ENCODE results near the gene RGS8. TPM values are rescaled to one million over a fixed set of nuclear protein-coding genes. Genes with fewer than 3 reads are reported as not detected.

Gene RGS8, protein sequence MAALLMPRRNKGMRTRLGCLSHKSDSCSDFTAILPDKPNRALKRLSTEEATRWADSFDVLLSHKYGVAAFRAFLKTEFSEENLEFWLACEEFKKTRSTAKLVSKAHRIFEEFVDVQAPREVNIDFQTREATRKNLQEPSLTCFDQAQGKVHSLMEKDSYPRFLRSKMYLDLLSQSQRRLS
- not detected in 2 replicates for total RNA-seq (2014; rRNA removed; shearing (Covaris generic))

DNA sequence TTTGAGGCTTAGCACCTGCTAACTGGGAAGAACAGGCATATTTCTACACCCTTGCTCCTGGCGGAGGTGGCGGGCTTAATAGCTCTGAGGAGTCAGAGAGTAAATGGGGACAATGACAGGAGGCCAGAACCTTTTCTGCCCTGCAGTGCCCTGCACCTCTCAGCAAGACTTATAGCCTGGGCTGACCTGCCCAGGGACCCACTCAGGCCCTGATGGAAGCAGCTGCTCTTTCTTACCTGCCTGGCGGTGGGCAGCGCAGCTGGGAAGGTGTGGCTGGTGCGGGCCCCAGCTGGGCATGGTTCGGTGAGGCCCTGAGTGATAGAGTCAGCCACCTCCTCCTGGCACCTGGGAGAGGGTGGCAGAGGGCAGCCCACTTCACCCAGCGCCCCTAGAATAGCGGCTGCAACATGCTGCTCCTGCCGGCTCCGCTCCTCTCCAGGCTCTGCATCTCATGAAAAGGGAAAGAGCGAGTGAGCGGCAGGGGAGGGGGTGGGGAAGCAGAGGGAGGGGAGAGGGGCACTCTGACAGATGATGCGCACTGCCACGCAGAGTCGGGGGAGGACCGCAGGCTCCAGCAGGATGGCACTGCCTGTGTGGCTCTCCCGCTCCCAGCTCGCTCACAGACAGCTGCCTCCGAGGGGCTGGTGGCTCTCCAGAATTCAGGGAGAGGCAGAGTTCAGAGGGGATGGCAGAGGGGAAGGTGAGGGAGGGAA, at the start of gene RGS8:
Gene RGS8, minus strand, starts transcription at position 472 of the 713 bp plus-strand sequence. CDS start 14,938 bp downstream, outside the sequence.
- no peak for DNase-seq (ENCODE audit: low spot score)

DNA sequence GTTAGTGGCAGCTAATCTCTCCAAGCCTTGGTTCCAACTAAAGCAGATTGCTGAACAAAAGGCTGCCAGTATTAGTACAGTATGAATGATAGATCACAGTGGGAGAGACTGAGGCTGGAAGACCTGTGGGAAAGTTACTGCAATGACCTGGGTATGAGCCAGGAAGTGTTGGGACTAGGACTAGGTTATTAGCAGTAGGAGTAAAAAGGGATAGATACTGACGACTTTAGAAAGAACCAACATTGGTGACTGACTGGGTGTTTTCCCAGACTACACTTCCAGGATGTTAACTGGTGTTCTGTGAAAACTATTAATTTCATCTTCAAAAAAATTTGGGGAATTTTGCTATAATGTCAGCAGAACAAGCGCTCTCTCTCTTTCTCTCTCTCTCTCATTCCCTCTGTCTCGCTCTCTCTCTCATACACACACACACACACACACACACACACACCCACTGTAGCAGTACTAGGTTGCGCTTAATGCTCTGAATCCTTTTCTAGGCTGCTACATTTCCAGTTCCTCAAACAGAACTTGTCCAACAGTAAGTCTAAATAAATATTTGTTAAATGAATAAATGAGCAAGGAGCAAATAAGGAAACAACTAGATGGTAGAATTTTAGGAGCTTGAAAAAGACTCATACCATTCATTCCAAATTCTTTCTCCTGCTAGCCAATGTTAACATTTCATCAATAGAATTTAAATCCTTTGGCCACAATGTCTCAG, 47.6 kb upstream of the RGS8 start:
- DNase-seq (ENCODE audit: low spot score) = no peak

DNA sequence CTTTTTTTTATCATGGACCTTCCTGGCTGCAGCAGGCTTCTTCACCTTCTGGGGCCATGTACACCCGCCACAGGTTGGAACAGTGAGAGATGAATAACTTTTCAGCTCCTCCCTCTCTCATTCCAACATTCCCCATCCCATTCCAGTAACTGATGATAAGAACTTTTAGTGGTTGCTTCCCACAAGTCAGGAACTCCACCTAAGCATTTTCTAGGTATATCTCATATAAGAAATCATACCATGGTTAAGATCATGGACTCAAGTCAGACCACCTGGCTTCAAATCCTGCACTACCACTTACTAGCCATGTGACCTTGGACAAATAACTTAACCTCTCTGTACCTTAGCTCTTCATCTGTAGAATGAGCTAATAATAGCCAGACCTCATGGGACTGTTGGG, 42.5 kb upstream of the RGS8 start:
- no peak for DNase-seq (ENCODE audit: low spot score)

DNA sequence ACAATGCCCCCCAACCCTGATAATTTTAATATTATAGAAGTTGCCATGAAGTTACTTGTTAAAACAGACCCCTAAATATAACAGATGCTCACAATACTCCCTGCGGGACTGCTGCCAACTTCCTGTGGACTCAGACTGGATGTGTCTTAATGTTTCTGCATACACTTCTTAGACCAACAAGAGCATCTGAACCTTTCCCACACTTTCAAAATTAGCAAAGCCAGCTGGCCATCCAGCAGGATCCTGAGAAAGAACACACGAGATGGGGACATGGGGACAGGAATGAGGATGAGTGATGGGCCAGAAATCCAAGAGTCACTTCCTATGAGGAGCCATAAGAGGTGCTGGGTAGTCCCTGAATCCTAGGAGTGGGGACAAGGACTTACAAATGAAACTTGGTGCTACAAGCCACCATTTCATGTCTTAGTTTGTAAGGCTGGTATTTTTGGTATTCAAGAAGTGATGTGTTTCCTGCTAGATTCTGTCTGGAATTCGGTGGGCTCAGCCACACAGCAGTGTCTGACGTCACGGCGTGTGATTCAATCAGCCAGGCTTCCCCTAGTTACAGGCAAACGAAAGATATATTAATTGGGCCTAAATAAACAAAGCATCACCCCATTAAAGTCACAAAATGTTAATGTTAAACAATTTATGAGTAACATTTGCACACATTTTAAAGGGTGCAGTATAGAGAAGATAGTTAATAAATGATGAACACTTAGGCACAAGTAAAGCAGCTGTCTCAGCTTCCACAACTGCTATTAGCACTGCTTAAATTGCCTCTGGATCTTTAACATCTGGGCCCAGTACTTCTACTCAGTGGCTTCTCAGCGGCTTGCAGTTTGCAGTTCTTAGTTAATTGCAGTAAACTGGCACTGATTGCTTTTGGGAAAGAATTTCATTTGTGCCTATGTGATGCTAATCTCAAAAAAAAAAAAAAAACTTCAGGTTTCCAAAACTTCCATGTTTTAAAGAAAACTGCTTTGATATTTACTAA, 41.2 kb upstream of the RGS8 start:
- no peak for DNase-seq (ENCODE audit: low spot score)

DNA sequence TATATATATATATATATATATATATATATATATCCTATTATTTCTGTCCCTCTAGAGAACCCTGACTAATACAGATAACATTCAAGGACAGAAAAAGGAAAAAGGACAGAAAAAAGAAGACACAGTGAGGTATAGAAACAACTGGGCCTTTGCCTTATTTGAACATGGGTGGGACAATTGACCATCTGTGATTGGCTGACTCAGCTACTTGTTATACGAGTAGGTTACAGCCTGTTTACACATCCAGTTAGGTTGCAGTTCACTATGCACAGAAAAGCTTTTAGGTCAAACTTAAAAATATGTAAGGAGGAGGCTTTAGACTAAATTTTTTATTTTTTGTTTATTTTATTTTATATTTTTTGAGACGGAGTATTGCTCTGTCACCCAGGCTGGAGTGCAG, 39.8 kb upstream of the RGS8 start:
- no peak for DNase-seq (ENCODE audit: low spot score)

DNA sequence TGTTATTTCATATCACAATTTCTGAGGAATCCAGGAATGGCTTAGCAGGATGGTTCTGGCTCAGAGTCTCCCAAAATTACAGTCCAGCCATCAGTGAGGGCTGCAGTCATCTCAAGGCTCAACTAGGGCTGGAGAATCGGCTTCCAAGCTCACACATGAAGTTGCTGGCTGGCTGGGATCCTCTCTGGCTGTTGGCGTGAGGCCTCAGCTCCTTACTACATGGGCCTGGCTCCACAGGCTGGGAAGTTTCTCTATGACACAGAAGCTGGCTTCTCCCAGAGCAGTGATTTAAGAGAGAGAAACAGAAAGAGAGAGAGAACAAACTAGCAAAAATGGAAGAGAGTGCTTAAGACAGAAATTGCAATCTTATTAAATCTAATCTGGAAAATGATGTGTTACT, 38.8 kb upstream of the RGS8 start:
- DNase-seq (ENCODE audit: low spot score) = no peak

DNA sequence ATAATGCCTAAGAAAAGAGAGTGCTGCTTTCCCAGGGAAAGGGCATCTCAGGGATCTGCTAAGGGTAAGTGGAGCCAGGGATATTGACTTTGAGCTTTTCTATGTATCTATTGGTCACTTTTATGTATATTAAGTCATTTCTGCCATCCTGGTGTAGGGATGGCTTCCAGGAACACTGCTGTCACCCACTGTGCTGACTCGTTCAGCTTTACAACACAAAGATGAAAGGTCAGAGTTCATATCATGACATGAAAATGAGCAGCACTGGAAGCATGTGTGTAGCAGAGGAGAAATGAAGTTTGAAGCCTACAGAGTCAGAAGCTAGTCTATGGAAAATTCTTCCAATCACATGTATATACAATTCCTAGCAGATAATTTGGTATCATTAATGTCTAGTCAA, 37.1 kb upstream of the RGS8 start:
- no peak for DNase-seq (ENCODE audit: low spot score)

DNA sequence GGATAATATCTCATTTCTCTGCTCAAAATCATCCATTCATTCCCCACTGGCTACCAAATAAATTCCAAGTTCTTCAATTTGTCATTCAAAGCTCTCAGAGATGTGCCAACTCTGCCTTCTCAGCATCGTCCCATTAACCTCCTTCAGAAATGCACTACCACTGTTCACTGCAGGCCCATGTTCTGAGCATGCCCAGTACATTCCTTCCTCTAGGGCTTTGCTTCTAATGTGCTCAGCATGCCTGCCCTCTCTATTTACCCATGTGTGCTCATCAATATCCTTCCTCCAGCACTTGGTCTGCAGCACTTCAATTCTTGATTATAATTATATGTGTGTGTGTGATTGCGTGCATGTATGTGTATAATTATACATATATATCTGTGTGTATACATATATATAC, 36.1 kb upstream of the RGS8 start:
- no peak for DNase-seq (ENCODE audit: low spot score)

DNA sequence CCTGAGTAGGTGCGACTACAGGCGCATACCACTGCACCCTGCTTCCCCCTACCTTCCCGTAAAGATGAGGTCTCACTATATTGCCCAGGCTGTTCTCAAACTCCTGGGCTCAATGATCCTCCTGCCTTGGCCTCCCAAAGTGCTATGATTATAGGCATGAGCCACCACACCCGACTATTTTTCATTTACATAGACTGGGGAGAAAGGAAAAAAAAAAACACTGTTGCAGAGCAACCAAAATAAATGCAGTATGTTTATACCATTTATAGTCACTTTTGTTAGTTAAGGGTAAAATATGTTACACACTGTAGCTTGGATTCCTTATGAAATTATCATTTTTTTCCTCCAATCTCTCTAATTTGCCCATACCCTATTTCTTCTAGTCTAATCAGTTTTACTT, 35.2 kb upstream of the RGS8 start:
- DNase-seq (ENCODE audit: low spot score) = no peak

DNA sequence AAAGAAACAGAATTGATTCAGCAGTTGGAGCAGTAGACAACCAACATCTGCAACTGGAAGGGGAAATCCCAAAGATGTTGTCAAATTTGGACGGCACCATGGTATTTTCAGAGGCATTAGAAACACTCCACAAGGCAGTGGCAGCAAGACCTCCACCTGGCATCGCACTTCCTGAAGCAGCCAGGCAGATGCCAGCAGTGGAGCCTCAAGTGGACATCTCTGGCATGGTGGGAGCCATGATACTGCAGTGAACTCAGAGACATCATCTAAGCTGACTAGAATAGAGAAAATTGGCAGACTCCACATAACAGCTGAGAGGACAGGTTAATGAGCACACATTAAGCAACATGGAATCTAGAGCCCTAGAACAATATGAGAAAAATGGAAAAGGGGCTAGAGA, 33.9 kb upstream of the RGS8 start:
- peak; percentile 24 for DNase-seq (ENCODE audit: low spot score)

DNA sequence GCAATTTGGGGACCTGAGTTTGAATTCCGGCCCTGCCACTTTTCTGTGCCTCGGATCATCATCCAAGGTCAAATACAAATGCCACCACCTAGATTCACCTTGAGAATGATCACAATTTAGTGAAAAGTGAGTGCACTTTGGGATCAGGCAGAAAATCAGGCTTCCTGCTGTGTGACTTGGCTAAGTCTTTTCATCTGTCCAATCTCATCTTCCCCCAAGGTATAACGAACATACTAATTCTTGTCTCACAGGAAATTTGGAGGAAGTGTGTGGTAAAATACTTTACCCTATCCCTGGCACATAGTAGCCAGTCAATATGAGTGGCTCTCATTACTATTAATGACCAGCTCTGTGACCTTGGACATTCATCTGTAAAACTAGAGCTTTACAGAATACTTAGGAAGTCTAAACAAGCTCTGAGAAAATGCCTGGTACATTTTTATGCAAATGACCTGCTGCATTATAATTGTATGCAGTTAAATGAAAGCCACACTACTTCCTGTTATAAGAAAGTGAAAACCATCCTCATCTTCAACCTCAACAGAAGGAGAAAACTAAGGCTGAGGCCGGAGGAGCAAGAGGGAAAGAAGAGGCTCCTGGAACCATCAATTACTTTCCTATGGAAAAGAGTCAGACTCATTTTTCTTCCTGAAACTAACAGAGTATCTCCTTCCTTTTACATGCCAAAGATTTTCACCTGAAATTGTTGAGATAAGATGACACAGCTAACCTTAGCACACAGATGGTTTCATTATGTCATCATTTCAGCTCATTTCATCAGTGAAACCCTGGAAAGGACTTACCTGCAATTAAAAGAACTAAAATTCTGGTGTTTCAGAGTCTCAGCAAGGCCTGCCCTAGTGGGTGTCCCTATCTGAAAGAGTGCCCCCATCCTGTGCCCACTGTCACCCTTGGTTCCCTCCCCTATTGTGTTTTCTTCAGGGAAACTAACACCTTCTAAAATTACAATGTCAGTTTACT, 32.6 kb upstream of the RGS8 start:
- no peak for DNase-seq (ENCODE audit: low spot score)

DNA sequence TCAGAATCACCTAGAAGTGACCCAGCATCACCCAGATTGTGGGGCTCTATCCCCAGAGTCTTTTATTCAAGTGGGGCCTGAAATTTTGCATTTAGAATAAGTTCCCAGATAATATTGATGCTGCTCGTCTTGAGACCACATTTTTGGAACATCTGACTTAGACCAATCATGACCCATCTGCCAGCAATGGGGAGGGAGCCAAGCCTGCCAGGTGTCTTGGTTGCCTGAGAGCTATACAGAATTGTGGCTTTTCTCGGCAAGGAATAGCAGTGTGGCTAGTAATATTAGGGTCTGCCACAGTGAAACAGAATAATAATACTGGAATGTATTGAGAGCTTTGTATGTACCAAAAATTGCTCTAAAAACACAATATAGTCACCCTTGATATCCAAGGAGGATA, 31.1 kb upstream of the RGS8 start:
- no peak for DNase-seq (ENCODE audit: low spot score)

DNA sequence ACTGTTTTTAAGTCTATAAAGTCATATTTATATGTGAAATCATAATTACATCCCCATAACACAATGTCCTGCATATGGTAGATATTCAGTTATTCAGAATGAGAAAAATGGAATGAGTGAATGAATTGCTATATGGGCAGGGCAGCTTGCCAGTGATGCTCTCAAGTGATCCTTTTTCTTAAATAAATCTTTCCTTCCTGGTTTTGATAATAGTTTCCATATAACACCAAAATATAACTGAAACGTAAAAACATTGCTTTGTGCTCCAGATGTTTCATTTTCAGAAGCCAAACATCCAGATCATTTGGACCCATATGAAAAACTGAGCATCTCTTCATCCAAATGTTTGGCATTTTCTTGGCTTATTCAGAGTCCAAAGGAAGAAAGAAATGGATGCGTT, 30.2 kb upstream of the RGS8 start:
- DNase-seq (ENCODE audit: low spot score) = no peak

DNA sequence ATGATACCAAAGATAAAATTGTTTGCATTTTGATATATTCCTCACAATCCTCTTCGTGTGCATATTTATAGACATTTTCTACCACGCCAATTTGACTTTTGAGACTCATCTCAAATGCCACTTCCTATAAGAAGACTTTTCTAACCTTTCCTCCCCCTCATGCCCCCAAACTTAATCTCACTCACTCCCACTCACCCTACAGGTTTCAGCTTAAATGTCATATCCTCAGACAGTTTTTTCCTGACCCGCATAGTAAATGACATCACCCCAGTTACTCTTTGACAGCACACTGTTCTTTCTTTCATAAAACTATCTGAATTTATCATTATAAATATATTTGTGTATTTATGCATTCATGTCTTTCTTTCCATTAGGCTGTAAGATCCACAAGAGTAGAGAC, 29.6 kb upstream of the RGS8 start:
- DNase-seq (ENCODE audit: low spot score) = no peak

DNA sequence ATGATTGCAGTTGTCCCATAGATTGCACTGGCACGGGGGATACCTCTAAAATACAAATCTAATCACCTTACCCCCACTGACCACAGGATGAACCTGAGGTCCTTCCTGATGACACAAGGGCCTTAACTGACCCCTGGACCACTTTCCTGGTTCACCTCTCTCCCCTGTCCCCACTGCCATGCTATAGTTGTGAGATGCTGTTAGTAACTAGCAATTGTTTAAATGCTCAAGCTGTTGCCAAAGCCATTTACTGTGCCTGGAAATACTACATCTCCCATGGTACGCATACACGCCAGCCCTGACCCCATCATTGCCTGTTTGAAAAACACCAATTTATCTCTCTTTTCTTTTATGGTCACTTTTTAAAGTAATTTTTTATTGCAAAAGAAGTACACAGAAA, 29.1 kb upstream of the RGS8 start:
- DNase-seq (ENCODE audit: low spot score) = no peak

DNA sequence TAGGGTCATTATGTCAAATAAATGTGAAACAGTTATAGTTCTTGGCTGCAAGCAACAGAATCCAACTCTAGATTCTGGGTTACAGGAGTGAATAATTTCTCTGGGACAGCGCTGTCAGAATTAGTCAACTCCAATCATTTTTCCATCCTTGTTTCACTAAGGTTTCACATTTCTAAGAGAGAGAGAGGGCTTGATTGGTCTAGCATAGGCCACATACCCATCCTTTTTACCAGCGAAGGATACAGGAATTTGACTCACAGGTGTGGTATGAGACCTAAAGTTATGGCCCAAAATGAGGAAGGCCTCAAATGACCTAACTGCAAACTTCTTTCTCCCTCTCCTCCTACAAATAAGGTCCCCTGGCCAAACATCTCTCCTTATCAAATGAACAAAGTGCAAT, 25.5 kb upstream of the RGS8 start:
- no peak for DNase-seq (ENCODE audit: low spot score)

DNA sequence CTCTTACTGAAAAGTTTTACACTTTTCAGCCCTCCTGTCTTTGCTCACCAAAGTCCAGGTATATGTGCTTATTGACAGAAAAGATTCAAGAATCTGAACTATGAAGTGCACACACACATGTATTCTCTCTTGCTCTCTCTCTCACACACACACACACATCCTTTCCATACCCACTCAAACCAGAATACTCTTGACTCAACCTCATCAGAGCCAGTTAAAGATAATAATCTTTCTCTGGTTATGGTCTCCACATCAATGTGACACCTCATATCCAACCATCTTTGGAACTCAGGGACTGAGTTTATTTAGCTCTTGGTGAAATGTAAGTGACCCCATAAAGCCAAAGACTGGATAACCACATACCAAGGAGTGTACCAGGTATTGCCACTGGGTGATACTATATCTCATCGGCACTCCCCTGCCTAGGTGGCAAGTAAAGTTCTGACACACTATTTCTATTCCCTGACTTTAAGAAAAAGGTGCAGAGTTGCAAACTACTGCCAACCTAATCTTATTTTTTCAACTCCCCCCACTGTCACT, 24.9 kb upstream of the RGS8 start:
- DNase-seq (ENCODE audit: low spot score) = no peak

DNA sequence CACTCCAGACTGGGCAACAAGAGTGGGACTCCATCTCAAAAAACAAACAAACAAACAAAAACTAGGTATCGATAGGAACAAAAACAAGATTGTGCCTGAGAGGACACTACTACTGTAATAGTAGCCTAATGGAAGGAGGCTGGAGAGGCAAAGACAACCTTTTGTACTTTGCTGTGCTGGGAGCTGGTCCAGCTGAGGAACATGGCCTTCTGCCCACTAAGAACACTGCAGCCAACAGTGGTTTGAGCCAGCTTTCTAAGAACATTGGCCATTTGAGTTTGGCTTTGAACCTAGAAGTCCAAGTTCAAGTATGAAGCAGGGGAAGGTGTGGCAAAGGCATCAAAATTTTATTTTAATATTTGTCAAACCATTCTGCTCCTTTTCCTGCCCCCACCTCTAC, 22.7 kb upstream of the RGS8 start:
- DNase-seq (ENCODE audit: low spot score) = no peak

DNA sequence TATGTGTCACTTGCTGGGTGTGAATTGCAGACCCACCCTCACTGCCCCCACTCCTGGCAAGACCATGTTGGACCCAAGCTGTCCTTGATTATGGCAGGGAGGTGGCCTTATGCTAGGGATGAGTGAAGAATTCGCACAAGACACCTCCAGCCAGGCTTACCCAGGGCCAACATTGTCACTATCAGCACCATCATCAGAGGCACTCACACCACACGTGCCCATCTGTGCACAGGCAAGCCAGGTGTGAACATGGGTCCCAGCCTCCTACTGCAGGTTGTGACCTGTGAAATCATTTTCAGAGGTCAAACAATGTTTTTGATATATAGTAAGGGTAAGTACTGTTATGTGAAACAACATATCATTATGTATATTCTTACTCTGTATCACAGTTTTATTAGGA, 20.3 kb upstream of the RGS8 start:
- no peak for DNase-seq (ENCODE audit: low spot score)

DNA sequence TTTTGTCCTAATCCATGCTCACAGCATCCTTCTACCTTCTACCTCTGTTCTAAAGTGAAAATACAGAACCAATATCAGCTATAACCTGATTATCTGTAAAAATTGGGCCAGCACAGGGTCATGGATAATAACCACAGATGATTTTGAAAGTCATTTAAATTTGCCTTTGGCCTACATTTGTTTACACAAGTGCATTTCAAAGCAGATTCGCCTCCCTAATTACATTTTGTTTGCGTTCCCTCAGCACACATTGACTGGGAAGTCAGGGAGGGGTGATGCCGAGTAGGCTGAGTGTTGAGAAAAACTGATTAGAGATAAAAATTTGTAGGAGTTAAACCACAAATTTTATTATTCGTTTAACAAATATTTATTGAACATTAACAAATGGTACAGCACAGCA, 19.2 kb upstream of the RGS8 start:
- DNase-seq (ENCODE audit: low spot score) = no peak

Measured in H4 (cell line).